Hematopoietic multipotent progenitor cell treated with erythropoietin and hydrocortisone succinate and interleukin-3 and kit ligand, for 15 days (in vitro differentiated cells): ENCODE measurements around the gene ARHGEF18.
A peak's percentile ranks its signal among the peaks of the same experiment; 100 is the strongest.

Source experiments
- DNase-seq: peaks from one replicate; pipeline ENCODE4 v3.0.0-alpha.2; 2015; ENCODE audit warnings: low spot score

ARHGEF18 gene

GRCh38 chr19:7385062-7385461 lies 36.3 kb downstream of the ARHGEF18 start:
- DNase-seq: no peak

- no peak for DNase-seq
These were observed 37.6 kb downstream of the ARHGEF18 start for GRCh38 chr19:7386308-7386707.

GRCh38 chr19:7386769-7387168 lies 38.0 kb downstream of the ARHGEF18 start:
- no peak for DNase-seq

- DNase-seq: no peak
These were observed 42.5 kb downstream of the ARHGEF18 start for GRCh38 chr19:7391218-7391670.

- DNase-seq: no peak
These were observed 44.7 kb downstream of the ARHGEF18 start for GRCh38 chr19:7393459-7393858.

- DNase-seq: no peak
These were observed 45.4 kb downstream of the ARHGEF18 start for GRCh38 chr19:7393939-7394730.

GRCh38 chr19:7394731-7395359 lies 46.1 kb downstream of the ARHGEF18 start:
- peak; percentile 89 for DNase-seq

- DNase-seq: peak; percentile 11
These were observed 46.8 kb downstream of the ARHGEF18 start for GRCh38 chr19:7395360-7396066.

- DNase-seq: no peak
These were observed 49.0 kb downstream of the ARHGEF18 start for GRCh38 chr19:7397687-7398086.
